Vagina (tissue), 2 donors: Measurements from ENCODE around the gene PCK1. TPM values are rescaled to one million over a fixed set of nuclear protein-coding genes. Genes with fewer than 3 reads are reported as not detected.

Experiments used
- DNase-seq, 2 donors: peaks; one replicate each; pipeline ENCODE4 v3.0.0-alpha.2; 2017; ENCODE audit errors: extremely low spot score in 2 of 2
- H3K27ac ChIP-seq: fragments of 200-600 bp; sonication (generic); one replicate; pipeline ENCODE4 v1.5.1; 2019
- H3K27me3 ChIP-seq: fragments of 200-600 bp; sonication (generic); one replicate; pipeline ENCODE4 v1.5.1; 2019
- H3K36me3 ChIP-seq, 2 donors: fragments of 200-600 bp; sonication (generic); one replicate each; pipeline ENCODE4 v1.5.1; 2017 to 2019
- H3K4me1 ChIP-seq: fragments of 200-600 bp; sonication (generic); one replicate; pipeline ENCODE4 v1.5.1; 2019
- H3K4me3 ChIP-seq, 2 donors: fragments of 200-600 bp; sonication (generic); 1 replicate in 1 of 2; 2 replicates in 1 of 2; pipeline ENCODE4 v1.5.1; 2016 to 2019
- H3K9me3 ChIP-seq: fragments of 200-600 bp; sonication (generic); one replicate; pipeline ENCODE4 v1.5.1; 2019
- POLR2A ChIP-seq, 2 donors: fragments of 450-650 bp; IDR thresholded peaks; one replicate each; pipeline ENCODE4 v1.6.1; 2017; ENCODE audit warnings: antibody characterized with exemption in 2 of 2, mild to moderate bottlenecking in 2 of 2, moderate library complexity in 2 of 2
- POLR2AphosphoS5 ChIP-seq, 2 donors: sonication (generic); formaldehyde crosslinking; IDR thresholded peaks; one replicate each; pipeline ENCODE4 v1.9.0; 2017; ENCODE audit warnings: antibody characterized with exemption in 2 of 2, mild to moderate bottlenecking in 2 of 2, low read depth in 1 of 2; ENCODE audit not compliant: insufficient read depth in 1 of 2
- intact Hi-C: fragments of 100-400 bp; cut with DNase I; formaldehyde crosslinking; loops from one replicate; pipeline ENCODE4 v1.15.1; 2023
- total RNA-seq: library from RNA; depleted of rRNA; stranded (reverse); fragments of >200 nt; gene quantifications from one replicate; pipeline ENCODE4 v1.2.3, GENCODE V29; 2016
- TF ChIP-seq, protein P1 (sequence below), 3 experiments: fragments of 450-650 bp in 2 of 3; fragments of 200-600 bp in 1 of 3; sonication (generic) in 1 of 3; IDR thresholded peaks; one replicate each; pipeline ENCODE4 v1.5.1; 2017 to 2019; ENCODE audit warnings: antibody characterized with exemption in 3 of 3, mild to moderate bottlenecking in 2 of 3, moderate library complexity in 2 of 3

PCK1 gene
- total RNA-seq, 1 donor from 2014 or later, result 13.0 TPM

DNA sequence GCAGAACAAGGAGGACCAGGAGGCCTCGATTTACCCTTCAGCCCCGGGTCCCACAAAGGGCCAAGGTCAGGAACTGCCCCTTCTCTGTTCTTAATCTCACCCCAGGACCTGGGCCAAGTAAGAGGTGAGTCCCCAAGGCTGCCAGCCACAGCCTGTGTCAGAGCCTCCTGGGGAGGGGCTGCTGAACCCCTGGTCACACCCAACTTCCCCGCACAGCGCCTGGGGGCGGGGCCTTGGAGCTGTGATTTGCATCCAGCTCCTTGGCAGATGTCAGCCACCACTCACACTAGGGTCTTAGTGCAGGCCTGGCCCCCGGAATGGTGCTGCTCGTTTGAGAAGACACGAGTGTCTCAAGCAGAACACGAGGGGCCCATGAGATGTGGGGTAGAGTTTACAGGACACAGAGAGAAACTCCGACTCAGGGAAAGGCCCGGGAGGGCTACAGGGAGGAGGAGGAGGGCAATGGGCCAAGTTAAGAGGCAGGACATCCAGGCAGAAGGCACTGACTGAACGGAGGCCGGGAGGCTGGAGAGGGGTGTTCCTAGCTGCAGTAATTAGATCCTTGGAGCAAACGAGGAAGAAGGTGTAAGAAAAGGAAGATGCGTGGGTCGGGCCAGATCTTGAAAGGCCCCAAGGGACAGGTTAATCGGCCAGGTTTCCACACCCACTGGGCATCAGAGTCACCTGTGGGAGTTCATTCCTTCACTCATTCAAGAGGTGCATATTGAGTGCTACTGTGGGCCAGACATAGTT lies 32.4 kb downstream of the PCK1 start:
- H3K27me3 ChIP-seq, result no peaks in the 10 kb centered on the region
- intact Hi-C loops, result loop anchor here (10.0 kb wide), 1 partner anchor 199 kb away; the partner anchor contains the start of gene RBM38
- H3K36me3 ChIP-seq, result no peaks in the 10 kb centered on the region
- H3K9me3 ChIP-seq, result no peaks in the 10 kb centered on the region
- no peak overlapping the region for H3K27ac ChIP-seq
- DNase-seq, result no peak
- H3K4me3 ChIP-seq, result no peak overlapping the region
- TF ChIP-seq POLR2A (IDR thresholded peaks at IDR 0.05), result no peak
- TF ChIP-seq, protein P1, sequence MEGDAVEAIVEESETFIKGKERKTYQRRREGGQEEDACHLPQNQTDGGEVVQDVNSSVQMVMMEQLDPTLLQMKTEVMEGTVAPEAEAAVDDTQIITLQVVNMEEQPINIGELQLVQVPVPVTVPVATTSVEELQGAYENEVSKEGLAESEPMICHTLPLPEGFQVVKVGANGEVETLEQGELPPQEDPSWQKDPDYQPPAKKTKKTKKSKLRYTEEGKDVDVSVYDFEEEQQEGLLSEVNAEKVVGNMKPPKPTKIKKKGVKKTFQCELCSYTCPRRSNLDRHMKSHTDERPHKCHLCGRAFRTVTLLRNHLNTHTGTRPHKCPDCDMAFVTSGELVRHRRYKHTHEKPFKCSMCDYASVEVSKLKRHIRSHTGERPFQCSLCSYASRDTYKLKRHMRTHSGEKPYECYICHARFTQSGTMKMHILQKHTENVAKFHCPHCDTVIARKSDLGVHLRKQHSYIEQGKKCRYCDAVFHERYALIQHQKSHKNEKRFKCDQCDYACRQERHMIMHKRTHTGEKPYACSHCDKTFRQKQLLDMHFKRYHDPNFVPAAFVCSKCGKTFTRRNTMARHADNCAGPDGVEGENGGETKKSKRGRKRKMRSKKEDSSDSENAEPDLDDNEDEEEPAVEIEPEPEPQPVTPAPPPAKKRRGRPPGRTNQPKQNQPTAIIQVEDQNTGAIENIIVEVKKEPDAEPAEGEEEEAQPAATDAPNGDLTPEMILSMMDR (IDR thresholded peaks at IDR 0.05), result no peak
- no peak for TF ChIP-seq POLR2AphosphoS5 (IDR thresholded peaks at IDR 0.05; ENCODE audit: insufficient read depth in 1 of 2, low read depth in 1 of 2)
- H3K4me1 ChIP-seq, result peaks cover 8% of the 10 kb centered on the region

DNA sequence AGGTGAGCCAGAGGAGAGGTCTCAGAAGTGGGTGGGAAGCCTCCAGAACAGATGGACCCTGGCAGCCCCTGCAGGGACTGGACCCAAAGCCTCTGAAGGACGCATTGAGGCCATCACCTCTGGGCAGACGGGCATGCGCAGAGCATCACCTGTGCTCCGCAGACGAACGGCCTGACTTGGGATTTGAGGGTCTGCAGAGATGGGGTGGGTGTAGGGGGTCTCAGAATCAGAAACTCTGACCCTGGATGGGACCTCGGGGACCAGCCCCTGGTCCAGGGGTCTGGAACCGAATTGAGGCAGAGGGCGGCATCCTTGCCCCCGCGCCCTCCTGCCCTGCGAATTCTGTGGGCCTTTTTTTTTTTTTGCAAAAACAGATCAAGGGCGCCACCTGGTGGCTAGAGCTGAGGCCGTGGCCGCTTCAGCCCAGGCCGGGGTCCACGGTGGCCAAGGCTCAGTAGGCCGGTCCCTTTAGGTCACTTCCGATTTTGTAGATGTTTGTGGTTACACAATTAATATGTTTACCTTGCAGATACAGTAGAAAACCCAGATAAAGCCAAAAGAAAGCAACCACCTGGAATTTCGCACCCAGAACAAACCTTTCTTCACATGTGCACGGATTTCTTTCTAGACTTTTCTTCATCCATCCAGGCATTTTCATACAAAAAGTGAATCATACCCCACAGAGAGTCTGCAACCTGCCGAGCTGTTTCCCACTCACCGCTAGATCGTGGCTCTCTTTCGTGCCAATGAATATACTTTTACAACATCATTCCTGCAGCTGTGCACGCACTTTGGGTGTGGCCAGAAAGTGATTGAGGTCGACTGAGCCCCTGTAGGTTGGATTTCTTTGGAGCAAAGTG lies 33.4 kb downstream of the PCK1 start:
- DNase-seq, result no peak
- H3K27me3 ChIP-seq, result no peaks in the 10 kb centered on the region
- TF ChIP-seq POLR2A (IDR thresholded peaks at IDR 0.05), result no peak
- TF ChIP-seq, protein P1 (IDR thresholded peaks at IDR 0.05), result peak; percentile 60 to 90 (median 71)
- intact Hi-C loops, result loop anchor here (2.0 to 10.0 kb wide), 2 partner anchors 80 to 200 kb away; partner anchors contain the start of gene RBM38
- H3K27ac ChIP-seq, result no peak overlapping the region
- H3K9me3 ChIP-seq, result no peaks in the 10 kb centered on the region
- H3K4me1 ChIP-seq, result peaks cover 8% of the 10 kb centered on the region
- no peak overlapping the region for H3K4me3 ChIP-seq
- no peaks in the 10 kb centered on the region for H3K36me3 ChIP-seq

DNA sequence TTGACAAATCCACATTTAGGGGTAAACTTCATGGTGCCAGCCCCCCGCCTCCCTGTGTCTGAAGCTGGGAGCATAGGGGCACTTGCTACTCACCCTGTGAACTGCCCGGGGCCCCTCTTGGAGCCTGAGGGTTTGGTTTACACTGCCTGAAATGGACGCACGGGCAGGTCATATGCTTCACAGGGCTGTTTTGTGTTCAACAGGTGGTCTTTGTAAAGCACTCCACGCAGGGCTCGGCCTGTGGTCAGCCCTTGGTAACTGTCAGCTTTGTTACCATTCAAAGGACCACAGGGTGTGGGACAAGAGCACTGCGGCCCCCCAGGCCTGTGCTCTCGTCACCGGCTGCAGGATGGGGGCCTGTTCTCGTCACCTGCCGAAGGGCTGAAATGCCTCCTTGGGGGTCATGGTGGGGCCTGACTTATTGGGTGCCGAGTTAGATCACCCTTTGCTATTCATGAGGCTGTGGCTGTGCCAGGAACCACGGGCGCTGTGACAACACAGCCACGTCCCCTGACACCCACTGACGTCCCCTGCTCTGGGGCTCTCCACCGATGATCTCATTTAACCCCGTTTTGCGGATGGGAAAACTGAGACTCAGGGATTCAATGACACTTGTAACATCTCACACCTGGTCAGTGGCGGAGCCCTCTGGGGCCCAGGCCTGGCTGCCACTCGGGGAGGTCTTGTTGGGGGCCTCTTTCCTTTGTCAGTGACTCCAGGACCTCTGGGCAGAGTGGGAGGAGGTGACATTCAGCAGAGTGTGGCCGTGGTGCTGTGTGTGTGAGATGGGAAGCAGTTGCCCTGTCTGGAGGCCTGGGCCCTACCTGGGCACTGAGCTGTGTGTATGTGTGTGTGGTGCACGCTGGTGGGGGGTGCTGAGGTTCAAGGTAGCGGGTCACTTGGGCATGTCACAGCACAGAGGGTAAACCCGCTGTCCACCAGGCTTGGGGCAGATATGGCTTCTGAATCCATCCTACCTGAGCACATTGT lies 34.4 kb downstream of the PCK1 start:
- H3K4me1 ChIP-seq, result peaks cover 12% of the 10 kb centered on the region
- H3K36me3 ChIP-seq, result no peaks in the 10 kb centered on the region
- DNase-seq, result no peak
- no peak overlapping the region for H3K27ac ChIP-seq
- no peak overlapping the region for H3K4me3 ChIP-seq
- intact Hi-C loops, result loop anchor here (2.0 to 10.0 kb wide), 3 partner anchors 81 to 613 kb away; partner anchors contain the start of gene RBM38
- no peaks in the 10 kb centered on the region for H3K27me3 ChIP-seq
- H3K9me3 ChIP-seq, result no peaks in the 10 kb centered on the region
- TF ChIP-seq, protein P1 (IDR thresholded peaks at IDR 0.05), result no peak
- TF ChIP-seq POLR2AphosphoS5 (IDR thresholded peaks at IDR 0.05; ENCODE audit: insufficient read depth in 1 of 2, low read depth in 1 of 2) (no peak), POLR2A (IDR thresholded peaks at IDR 0.05) (no peak)

DNA sequence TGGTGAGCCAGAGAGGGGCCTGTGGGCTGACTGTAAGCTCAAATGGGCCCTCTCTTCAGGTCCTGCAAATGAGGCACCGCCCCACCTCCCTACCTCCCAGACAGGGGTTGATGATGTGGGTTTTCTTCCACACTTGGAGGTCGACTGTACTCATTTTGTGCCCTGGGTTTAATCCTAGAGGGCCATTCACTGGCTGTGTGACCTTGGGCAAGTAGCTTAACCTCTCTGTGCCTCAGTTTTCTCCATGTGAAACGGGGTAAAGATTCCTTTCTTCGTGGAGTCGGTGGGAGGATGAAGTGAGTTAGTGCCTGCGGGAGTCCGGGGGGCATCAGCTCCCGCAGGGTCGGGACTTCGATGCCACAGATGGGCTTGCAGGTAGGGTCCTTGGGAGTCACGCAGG lies 35.4 kb downstream of the PCK1 start:
- Histone ChIP-seq H3K4me3 (no peak overlapping the region), H3K9me3 (no peaks in the 10 kb centered on the region), H3K4me1 (peaks cover 15% of the 10 kb centered on the region), H3K27me3 (no peaks in the 10 kb centered on the region), H3K36me3 (no peaks in the 10 kb centered on the region), H3K27ac (no peak overlapping the region)
- TF ChIP-seq POLR2AphosphoS5 (IDR thresholded peaks at IDR 0.05; ENCODE audit: insufficient read depth in 1 of 2, low read depth in 1 of 2) (no peak), POLR2A (IDR thresholded peaks at IDR 0.05) (no peak)
- no peak for DNase-seq
- intact Hi-C loops, result loop anchor here (2.0 to 10.0 kb wide), 2 partner anchors 202 to 612 kb away; partner anchors contain the start of gene RBM38
